Upper lobe of right lung (tissue), 1 donor: ENCODE data around the gene SBDS. TPM values are rescaled to one million over a fixed set of nuclear protein-coding genes. Genes with fewer than 3 reads are reported as not detected.
A peak's percentile ranks its signal among the peaks of the same experiment; 100 is the strongest.
"Not testable (repeated sequence)": the region's sequence is repeated elsewhere in the genome, so short reads cannot be mapped to it uniquely, and the experiment has no call there.

Experiments
- ATAC-seq: fragments of 200-7000 bp; cut with Tn5 transposase; one replicate; pipeline ENCODE4 v1.9.1; 2020; ENCODE audit warnings: mild to moderate bottlenecking, moderate library complexity
- DNase-seq: peaks from one replicate; pipeline ENCODE4 v3.0.0-alpha.2; 2020
- H3K27ac ChIP-seq: fragments of 200-600 bp; one replicate; pipeline ENCODE4 v1.8.0; 2022
- H3K27me3 ChIP-seq: fragments of 200-600 bp; one replicate; pipeline ENCODE4 v1.8.0; 2022; ENCODE audit warnings: mild to moderate bottlenecking
- H3K36me3 ChIP-seq: fragments of 200-600 bp; one replicate; pipeline ENCODE4 v1.8.0; 2022
- H3K4me1 ChIP-seq: fragments of 200-600 bp; one replicate; pipeline ENCODE4 v1.8.0; 2022
- H3K4me3 ChIP-seq: fragments of 200-600 bp; one replicate; pipeline ENCODE4 v1.8.0; 2022; ENCODE audit warnings: mild to moderate bottlenecking
- H3K9me3 ChIP-seq: fragments of 200-600 bp; one replicate; pipeline ENCODE4 v1.8.0; 2022
- CTCF ChIP-seq: fragments of 200-600 bp; IDR thresholded peaks from one replicate; pipeline ENCODE4 v1.8.0; 2022; ENCODE audit warnings: antibody characterized with exemption
- intact Hi-C: fragments of 100-400 bp; cut with DNase I; formaldehyde crosslinking; loops from one replicate; pipeline ENCODE4 v1.11.0; 2022
- long read RNA-seq: library from polyadenylated mRNA; unstranded; transcript quantifications from one replicate; pipeline ENCODE4 v2.0.0, GENCODE V29; 2021
- total RNA-seq: library from RNA; stranded (reverse); fragmentation: NEBNext Ultra II Directional; extraction: Animal tissue kit (Norgen Biotek cat#: 25700); gene quantifications from one replicate; pipeline ENCODE4 v1.2.1, GENCODE V29; 2021
- donor health status: DM: no; HTN: yes; CAD: no; lungs with severe emphysema.

The SBDS gene
- total RNA-seq, result 129 TPM
- long read RNA-seq, transcript SBDS-201 (5 exons, 1,631 nt), result major isoform, 208 of 222 reads
- long read RNA-seq, partial matches to known transcripts, result 7 of 222 reads
- long read RNA-seq, other reads (novel, unspliced or antisense), result 7 of 222 reads

- Histone ChIP-seq H3K4me3 (peak within 1 kb of the TSS; percentile 72), H3K36me3 (peaks cover 48% of the 10 kb centered on the region), H3K4me1 (peaks cover 20% of the 10 kb centered on the region), H3K27ac (peak within 1 kb of the TSS; percentile 100)
- H3K27me3 ChIP-seq, intact Hi-C loops, H3K9me3 ChIP-seq: not testable (repeated sequence)
- DNase-seq (peak; percentile 94), ATAC-seq (peak; percentile 88)
Observed at GRCh38 chr7:66995050-66995776, at the start of gene SBDS. Gene SBDS (minus strand): TSS chr7:66995586. CDS start chr7:66995417, 169 bp downstream.

- DNase-seq, ATAC-seq, H3K9me3 ChIP-seq, intact Hi-C loops, H3K36me3 ChIP-seq, H3K27me3 ChIP-seq, H3K4me3 ChIP-seq: not testable (repeated sequence)
- peaks cover 13% of the 10 kb centered on the region for H3K4me1 ChIP-seq
- H3K27ac ChIP-seq, result peak overlapping the region; percentile 24
Observed at GRCh38 chr7:67043559-67043930, 48.2 kb upstream of the SBDS start.

GRCh38 chr7:67042781-67043558 lies 47.6 kb upstream of the SBDS start:
- DNase-seq, H3K27me3 ChIP-seq, H3K4me3 ChIP-seq, H3K36me3 ChIP-seq, H3K9me3 ChIP-seq, intact Hi-C loops: not testable (repeated sequence)
- peak overlapping the region; percentile 24 for H3K27ac ChIP-seq
- ATAC-seq, result peak; percentile 87
- H3K4me1 ChIP-seq, result peaks cover 13% of the 10 kb centered on the region

- TF ChIP-seq CTCF, result peak; percentile 46
- H3K27ac ChIP-seq, ATAC-seq, intact Hi-C loops, H3K4me3 ChIP-seq, H3K27me3 ChIP-seq, DNase-seq, H3K36me3 ChIP-seq, H3K9me3 ChIP-seq: not testable (repeated sequence)
- peaks cover 13% of the 10 kb centered on the region for H3K4me1 ChIP-seq
Observed at GRCh38 chr7:67040832-67041231, 45.4 kb upstream of the SBDS start.

- H3K9me3 ChIP-seq, H3K36me3 ChIP-seq, H3K27me3 ChIP-seq, H3K4me3 ChIP-seq, H3K4me1 ChIP-seq, DNase-seq, intact Hi-C loops, H3K27ac ChIP-seq: not testable (repeated sequence)
- ATAC-seq, result peak; percentile 29
Observed at GRCh38 chr7:67036432-67037395, 41.3 kb upstream of the SBDS start.

GRCh38 chr7:67033251-67033650 lies 37.9 kb upstream of the SBDS start:
- Histone ChIP-seq H3K36me3 (peaks cover 9% of the 10 kb centered on the region), H3K4me3 (no peak overlapping the region), H3K9me3 (no peaks in the 10 kb centered on the region), H3K4me1 (no peaks in the 10 kb centered on the region), H3K27me3 (no peaks in the 10 kb centered on the region), H3K27ac (no peak overlapping the region)
- no peak for ATAC-seq
- no peak for TF ChIP-seq CTCF
- DNase-seq, result no peak
- intact Hi-C loops, result no loop called here

GRCh38 chr7:67031685-67032084 lies 36.3 kb upstream of the SBDS start:
- peaks cover 17% of the 10 kb centered on the region for H3K36me3 ChIP-seq
- H3K9me3 ChIP-seq, H3K4me1 ChIP-seq, DNase-seq, intact Hi-C loops, H3K4me3 ChIP-seq, H3K27ac ChIP-seq, H3K27me3 ChIP-seq, ATAC-seq: not testable (repeated sequence)

GRCh38 chr7:67025459-67025858 lies 30.1 kb upstream of the SBDS start:
- H3K4me3 ChIP-seq, H3K9me3 ChIP-seq, ATAC-seq, H3K27me3 ChIP-seq, H3K27ac ChIP-seq, intact Hi-C loops, H3K4me1 ChIP-seq, DNase-seq: not testable (repeated sequence)
- peaks cover 49% of the 10 kb centered on the region for H3K36me3 ChIP-seq
